Rectal smooth muscle tissue (tissue), 1 donor: ENCODE results near the gene ZNF777.
"Not testable (repeated sequence)": the region's sequence is repeated elsewhere in the genome, so short reads cannot be mapped to it uniquely, and the experiment has no call there.

Source experiments
- H3K27ac ChIP-seq: one replicate; pipeline ENCODE4 v1.7.0; 2013; ENCODE audit warnings: low read depth, low read length, inconsistent platforms
- H3K27me3 ChIP-seq: one replicate; pipeline ENCODE4 v1.7.0; 2013; ENCODE audit warnings: low read length; ENCODE audit not compliant: control insufficient read depth, insufficient read depth
- H3K36me3 ChIP-seq: one replicate; pipeline ENCODE4 v1.7.0; 2013; ENCODE audit warnings: low read length; ENCODE audit not compliant: control insufficient read depth, insufficient read depth
- H3K4me1 ChIP-seq: one replicate; pipeline ENCODE4 v1.7.0; 2013; ENCODE audit warnings: low read length; ENCODE audit not compliant: control insufficient read depth, insufficient read depth
- H3K4me3 ChIP-seq: one replicate; pipeline ENCODE4 v1.7.0; 2013; ENCODE audit warnings: low read length
- H3K9ac ChIP-seq: one replicate; pipeline ENCODE4 v1.7.0; 2013; ENCODE audit warnings: low read length

ZNF777 gene

GRCh38 chr7:149494738-149495368 is 34.0 kb upstream of the ZNF777 start:
- no peaks in the 10 kb centered on the region for H3K27me3 ChIP-seq
- no peak overlapping the region for H3K27ac ChIP-seq

GRCh38 chr7:149493975-149494374 is 33.1 kb upstream of the ZNF777 start:
- not testable (repeated sequence) for H3K4me3 ChIP-seq, H3K9ac ChIP-seq, H3K27me3 ChIP-seq, H3K27ac ChIP-seq, H3K4me1 ChIP-seq
- H3K36me3 ChIP-seq: peaks cover 30% of the 10 kb centered on the region

More at GRCh38 chr7:149494738-149495368, 34.0 kb upstream of the ZNF777 start:
- Histone ChIP-seq H3K4me1 (peaks cover 7% of the 10 kb centered on the region), H3K9ac (no peak overlapping the region), H3K36me3 (peaks cover 29% of the 10 kb centered on the region), H3K4me3 (no peak overlapping the region)

GRCh38 chr7:149493366-149493765 is 32.5 kb upstream of the ZNF777 start:
- Histone ChIP-seq H3K36me3 (peaks cover 33% of the 10 kb centered on the region), H3K4me1 (peaks cover 7% of the 10 kb centered on the region)

GRCh38 chr7:149490083-149490760 is 29.4 kb upstream of the ZNF777 start:
- H3K36me3 ChIP-seq: peaks cover 33% of the 10 kb centered on the region
- H3K9ac ChIP-seq: no peak overlapping the region
- no peak overlapping the region for H3K27ac ChIP-seq
- H3K4me1 ChIP-seq: no peaks in the 10 kb centered on the region
- no peak overlapping the region for H3K4me3 ChIP-seq
- H3K27me3 ChIP-seq: no peaks in the 10 kb centered on the region

More at GRCh38 chr7:149493366-149493765, 32.5 kb upstream of the ZNF777 start:
- Histone ChIP-seq H3K9ac (no peak overlapping the region), H3K27me3 (no peaks in the 10 kb centered on the region), H3K27ac (no peak overlapping the region), H3K4me3 (no peak overlapping the region)

- Histone ChIP-seq H3K9ac (no peak overlapping the region), H3K4me3 (no peak overlapping the region), H3K4me1 (no peaks in the 10 kb centered on the region), H3K36me3 (peaks cover 33% of the 10 kb centered on the region), H3K27ac (no peak overlapping the region), H3K27me3 (no peaks in the 10 kb centered on the region)
These were observed 28.6 kb upstream of the ZNF777 start for GRCh38 chr7:149489391-149490024.

- no peaks in the 10 kb centered on the region for H3K4me1 ChIP-seq
- H3K9ac ChIP-seq: no peak overlapping the region
- no peak overlapping the region for H3K4me3 ChIP-seq
- no peaks in the 10 kb centered on the region for H3K27me3 ChIP-seq
- H3K36me3 ChIP-seq: peaks cover 17% of the 10 kb centered on the region
- no peak overlapping the region for H3K27ac ChIP-seq
These were observed 18.7 kb upstream of the ZNF777 start for GRCh38 chr7:149479568-149479967.

GRCh38 chr7:149478754-149479153 is 17.9 kb upstream of the ZNF777 start:
- Histone ChIP-seq H3K4me3 (no peak overlapping the region), H3K36me3 (peaks cover 19% of the 10 kb centered on the region), H3K4me1 (no peaks in the 10 kb centered on the region), H3K27ac (no peak overlapping the region), H3K9ac (no peak overlapping the region), H3K27me3 (no peaks in the 10 kb centered on the region)

GRCh38 chr7:149477494-149478443 is 16.9 kb upstream of the ZNF777 start:
- no peak overlapping the region for H3K9ac ChIP-seq

GRCh38 chr7:149476791-149477190 is 15.9 kb upstream of the ZNF777 start:
- no peak overlapping the region for H3K9ac ChIP-seq
- no peak overlapping the region for H3K4me3 ChIP-seq
- H3K36me3 ChIP-seq: peaks cover 19% of the 10 kb centered on the region
- H3K4me1 ChIP-seq: no peaks in the 10 kb centered on the region
- H3K27ac ChIP-seq: no peak overlapping the region
- no peaks in the 10 kb centered on the region for H3K27me3 ChIP-seq

More at GRCh38 chr7:149477494-149478443, 16.9 kb upstream of the ZNF777 start:
- Histone ChIP-seq H3K27me3 (no peaks in the 10 kb centered on the region), H3K36me3 (peaks cover 19% of the 10 kb centered on the region), H3K4me3 (no peak overlapping the region), H3K4me1 (no peaks in the 10 kb centered on the region), H3K27ac (no peak overlapping the region)

GRCh38 chr7:149475121-149476045 is 14.5 kb upstream of the ZNF777 start:
- Histone ChIP-seq H3K9ac (no peak overlapping the region), H3K4me3 (no peak overlapping the region), H3K36me3 (peaks cover 23% of the 10 kb centered on the region), H3K27me3 (no peaks in the 10 kb centered on the region), H3K4me1 (no peaks in the 10 kb centered on the region), H3K27ac (no peak overlapping the region)

GRCh38 chr7:149474309-149475120 is 13.7 kb upstream of the ZNF777 start:
- Histone ChIP-seq H3K27me3 (no peaks in the 10 kb centered on the region), H3K36me3 (peaks cover 23% of the 10 kb centered on the region), H3K27ac (no peak overlapping the region), H3K9ac (no peak overlapping the region), H3K4me1 (no peaks in the 10 kb centered on the region), H3K4me3 (no peak overlapping the region)
